ENCODE results near the gene TASP1. TPM values are rescaled to one million over a fixed set of nuclear protein-coding genes. Genes with fewer than 3 reads are reported as not detected.

The TASP1 gene
- total and polyA plus RNA-seq, 2 donors (not counting 1 experiment from before 2014, with no cell fraction given): 6.4 to 23.9 TPM

GRCh38 chr20:13420625-13421024, 218.1 kb downstream of the TASP1 start:
- Mint-ChIP-seq H3K27ac (no peak overlapping the region), H3K9me3 (ENCODE audit: insufficient read depth) (no peaks in the 10 kb centered on the region), H3K27me3 (no peaks in the 10 kb centered on the region), H3K4me1 (no peaks in the 10 kb centered on the region), H3K4me3 (no peak overlapping the region)
- Histone ChIP-seq H3K9ac (ENCODE audit: low read length) (no peak overlapping the region), H3K36me3 (replicated peaks in 1 of 2; ENCODE audit: control extremely low read depth in 1 of 2, control insufficient read depth in 1 of 2, extremely low read depth in 1 of 2, insufficient read depth in 2 of 2, low read length in 1 of 2) (peaks cover 0 to 11% of the 10 kb centered on the region in 2 experiments), H3K4me3 (ENCODE audit: control extremely low read depth in 1 of 5, extremely low read depth in 1 of 5, insufficient read depth in 1 of 5, low read depth in 2 of 5, low read length in 4 of 5) (no peak overlapping the region), H3K27ac (ENCODE audit: low read length in 2 of 2) (no peak overlapping the region), H3K4me2 (replicated peaks; ENCODE audit: low read depth, low read length, poor library complexity, severe bottlenecking) (no peak overlapping the region), H3K9me3 (ENCODE audit: control extremely low read depth in 1 of 3, control insufficient read depth in 2 of 3, insufficient read depth in 1 of 3, low read length in 2 of 3) (no peaks in the 10 kb centered on the region), H3K4me1 (ENCODE audit: control insufficient read depth in 2 of 2, insufficient read depth in 2 of 2, low read length in 2 of 2) (no peaks in the 10 kb centered on the region), H2AFZ (ENCODE audit: insufficient read depth, low read depth, low read length, poor library complexity, severe bottlenecking) (no peak overlapping the region), H4K20me1 (ENCODE audit: control insufficient read depth, insufficient read depth, low read length, poor library complexity, severe bottlenecking) (no peaks in the 10 kb centered on the region), H3K27me3 (replicated peaks in 1 of 4; ENCODE audit: control extremely low read depth in 1 of 4, control insufficient read depth in 3 of 4, insufficient read depth in 4 of 4, low read length in 3 of 4) (no peaks in the 10 kb centered on the region), H3K79me2 (ENCODE audit: control insufficient read depth, insufficient read depth, low read length) (no peaks in the 10 kb centered on the region)
- ChIA-PET CTCF (no interaction called here), POLR2A (no interaction called here)
- WGBS (ENCODE audit: insufficient coverage): 80% methylated on average over 1 of the region's 2 CpGs
- ATAC-seq (ENCODE audit: low read depth) (no peak), DNase-seq (no peak)
- intact Hi-C loops (cut with micrococcal nuclease): no loop called here
- no peak for TF ChIP-seq EZH2 (IDR thresholded peaks at IDR 0.05; ENCODE audit: borderline replicate concordance, insufficient read depth, low read depth, low read length, poor library complexity, severe bottlenecking)
- TF ChIP-seq CTCF (IDR thresholded peaks at IDR 0.05): no peak

GRCh38 chr20:13419477-13419876, 219.3 kb downstream of the TASP1 start:
- POLR2A ChIA-PET: no interaction called here
- Histone ChIP-seq H3K79me2 (ENCODE audit: control insufficient read depth, insufficient read depth, low read length) (no peaks in the 10 kb centered on the region), H3K36me3 (replicated peaks in 1 of 2; ENCODE audit: control extremely low read depth in 1 of 2, control insufficient read depth in 1 of 2, extremely low read depth in 1 of 2, insufficient read depth in 2 of 2, low read length in 1 of 2) (peaks cover 0 to 11% of the 10 kb centered on the region in 2 experiments), H3K27ac (ENCODE audit: low read length in 2 of 2) (no peak overlapping the region), H3K27me3 (replicated peaks in 1 of 4; ENCODE audit: control extremely low read depth in 1 of 4, control insufficient read depth in 3 of 4, insufficient read depth in 4 of 4, low read length in 3 of 4) (no peaks in the 10 kb centered on the region), H2AFZ (ENCODE audit: insufficient read depth, low read depth, low read length, poor library complexity, severe bottlenecking) (no peak overlapping the region), H4K20me1 (ENCODE audit: control insufficient read depth, insufficient read depth, low read length, poor library complexity, severe bottlenecking) (no peaks in the 10 kb centered on the region), H3K4me2 (replicated peaks; ENCODE audit: low read depth, low read length, poor library complexity, severe bottlenecking) (no peak overlapping the region), H3K9me3 (ENCODE audit: control extremely low read depth in 1 of 3, control insufficient read depth in 2 of 3, insufficient read depth in 1 of 3, low read length in 2 of 3) (no peaks in the 10 kb centered on the region), H3K4me1 (ENCODE audit: control insufficient read depth in 2 of 2, insufficient read depth in 2 of 2, low read length in 2 of 2) (no peaks in the 10 kb centered on the region), H3K4me3 (ENCODE audit: control extremely low read depth in 1 of 5, extremely low read depth in 1 of 5, insufficient read depth in 1 of 5, low read depth in 2 of 5, low read length in 4 of 5) (no peak overlapping the region), H3K9ac (ENCODE audit: low read length) (no peak overlapping the region)
- H3K27me3 Mint-ChIP-seq: no peaks in the 10 kb centered on the region
- H3K4me1 Mint-ChIP-seq: no peaks in the 10 kb centered on the region
- intact Hi-C loops (cut with micrococcal nuclease): no loop called here
- WGBS (ENCODE audit: insufficient coverage): no CpG with 5 or more reads among the region's 3 CpGs
- ATAC-seq (ENCODE audit: low read depth) (no peak), DNase-seq (no peak)
- TF ChIP-seq CTCF (IDR thresholded peaks at IDR 0.05) (no peak), EZH2 (IDR thresholded peaks at IDR 0.05; ENCODE audit: borderline replicate concordance, insufficient read depth, low read depth, low read length, poor library complexity, severe bottlenecking) (no peak)
- H3K9me3 Mint-ChIP-seq (ENCODE audit: insufficient read depth): no peaks in the 10 kb centered on the region
- CTCF ChIA-PET: no interaction called here
- H3K27ac Mint-ChIP-seq: no peak overlapping the region
- no peak overlapping the region for H3K4me3 Mint-ChIP-seq

Data from B cell (primary cell).